RCC 7860 (cell line): ENCODE results near the gene CHRNA7.

Experiments used
- DNase-seq: peaks from one replicate; pipeline ENCODE4 v3.0.0-alpha.2; 2015; ENCODE audit warnings: low spot score
- FAIRE-seq: peaks from 2 replicates; lab custom pipeline; 2012; peaks lifted over from hg19 to GRCh38; lab: Jason Lieb, UNC

The CHRNA7 gene

GRCh38 chr15:32029862-32030781, at the start of gene CHRNA7:
Gene CHRNA7 (plus strand): TSS chr15:32030515. CDS start chr15:32030595, 80 bp downstream.
- FAIRE-seq (no peak), DNase-seq (no peak)

- DNase-seq (no peak), FAIRE-seq (no peak)
These were observed 44.7 kb upstream of the CHRNA7 start for GRCh38 chr15:31985607-31986006.

- no peak for FAIRE-seq
- DNase-seq = no peak
These were observed 37.3 kb upstream of the CHRNA7 start for GRCh38 chr15:31993062-31993461.

- DNase-seq (no peak), FAIRE-seq (no peak)
These were observed 32.6 kb upstream of the CHRNA7 start for GRCh38 chr15:31997711-31998110.

GRCh38 chr15:32003558-32003957, 26.8 kb upstream of the CHRNA7 start:
- FAIRE-seq (no peak), DNase-seq (no peak)

DNA sequence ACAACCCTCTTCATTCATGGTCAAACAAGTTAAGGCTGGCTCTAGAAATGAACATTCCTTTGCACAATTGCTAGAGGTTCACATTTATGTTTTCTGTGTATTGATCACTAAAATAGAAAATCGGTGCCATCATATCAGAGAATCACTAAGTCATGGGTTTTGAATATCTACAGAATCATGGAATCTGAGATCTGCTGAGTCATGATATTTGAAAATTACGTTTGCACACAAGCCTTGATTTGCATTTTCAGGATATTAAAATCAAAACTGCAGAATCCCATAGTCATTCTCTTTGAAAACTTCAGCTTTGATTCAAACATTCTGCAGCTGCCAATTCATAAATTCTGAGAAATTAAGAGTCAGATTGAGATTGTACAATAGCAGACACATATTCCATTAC, 26.1 kb upstream of the CHRNA7 start:
- FAIRE-seq = no peak

GRCh38 chr15:32007355-32007960, 22.9 kb upstream of the CHRNA7 start:
- DNase-seq (no peak), FAIRE-seq (no peak)

More for the DNA sequence above, 26.1 kb upstream of the CHRNA7 start:
- DNase-seq = no peak

- FAIRE-seq (no peak), DNase-seq (no peak)
These were observed 15.4 kb upstream of the CHRNA7 start for GRCh38 chr15:32014953-32015352.

- no peak for FAIRE-seq
- DNase-seq = no peak
These were observed 10.2 kb upstream of the CHRNA7 start for GRCh38 chr15:32020156-32020555.

DNA sequence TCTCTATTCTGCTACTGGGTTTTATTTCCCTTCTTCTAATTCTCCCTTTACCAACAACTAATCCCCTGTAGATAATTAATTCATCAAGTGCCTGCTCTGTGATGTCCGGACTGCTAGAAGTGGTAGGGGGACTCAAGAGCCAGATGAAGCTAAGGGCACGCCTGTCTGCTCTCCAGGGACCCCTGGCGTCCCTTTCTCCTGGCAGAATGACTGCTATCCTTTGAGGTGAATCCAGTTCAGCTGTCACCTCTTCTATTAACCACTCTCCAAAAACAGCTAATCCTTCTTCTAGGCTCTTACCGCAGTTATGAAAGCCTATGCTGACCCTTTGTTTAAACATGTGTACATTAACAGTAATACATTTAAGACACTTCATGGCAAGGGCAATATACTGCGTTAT, 1.4 kb upstream of the CHRNA7 start:
- no peak for DNase-seq
- no peak for FAIRE-seq

DNA sequence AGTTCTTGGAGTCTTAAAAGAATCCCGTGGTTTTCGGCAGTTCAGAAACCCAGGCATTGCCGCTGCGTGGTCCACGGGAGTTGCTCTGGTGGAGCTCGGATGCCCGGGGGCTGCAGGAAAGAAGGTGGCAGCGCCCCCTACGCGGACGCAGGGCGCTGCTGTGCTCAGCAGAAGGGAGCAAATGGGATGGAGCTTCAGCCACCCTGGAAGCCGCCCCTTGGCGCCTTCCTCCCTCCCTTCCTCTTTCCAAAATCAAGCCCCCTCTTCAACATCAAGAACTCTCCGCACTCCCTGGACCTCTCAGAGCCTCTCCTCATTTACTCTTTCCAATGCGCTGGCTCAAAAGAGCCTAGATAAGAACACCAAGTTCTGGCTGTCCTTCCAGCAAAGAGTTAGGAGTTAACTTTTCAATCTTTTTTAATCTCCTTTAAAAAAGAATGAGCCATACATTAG, 880 bp upstream of the CHRNA7 start:
- FAIRE-seq = no peak

DNA sequence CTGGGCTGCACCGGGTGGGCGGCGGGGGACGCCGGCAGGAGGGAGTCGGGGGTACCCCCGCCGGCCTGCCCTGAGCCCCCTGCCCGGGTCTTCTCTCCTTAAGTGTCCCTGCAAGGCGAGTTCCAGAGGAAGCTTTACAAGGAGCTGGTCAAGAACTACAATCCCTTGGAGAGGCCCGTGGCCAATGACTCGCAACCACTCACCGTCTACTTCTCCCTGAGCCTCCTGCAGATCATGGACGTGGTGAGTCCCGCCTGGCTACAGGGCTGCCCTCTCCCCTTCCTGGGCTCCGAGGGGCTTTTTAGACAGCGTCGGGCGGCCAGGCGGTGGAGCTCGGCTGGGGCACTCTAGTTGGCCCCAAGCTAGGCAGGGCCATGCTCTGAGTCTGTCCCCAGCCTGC, 480 bp downstream of the CHRNA7 start:
- DNase-seq = no peak
- FAIRE-seq = no peak

More for the DNA sequence above, 880 bp upstream of the CHRNA7 start:
- DNase-seq = no peak

DNA sequence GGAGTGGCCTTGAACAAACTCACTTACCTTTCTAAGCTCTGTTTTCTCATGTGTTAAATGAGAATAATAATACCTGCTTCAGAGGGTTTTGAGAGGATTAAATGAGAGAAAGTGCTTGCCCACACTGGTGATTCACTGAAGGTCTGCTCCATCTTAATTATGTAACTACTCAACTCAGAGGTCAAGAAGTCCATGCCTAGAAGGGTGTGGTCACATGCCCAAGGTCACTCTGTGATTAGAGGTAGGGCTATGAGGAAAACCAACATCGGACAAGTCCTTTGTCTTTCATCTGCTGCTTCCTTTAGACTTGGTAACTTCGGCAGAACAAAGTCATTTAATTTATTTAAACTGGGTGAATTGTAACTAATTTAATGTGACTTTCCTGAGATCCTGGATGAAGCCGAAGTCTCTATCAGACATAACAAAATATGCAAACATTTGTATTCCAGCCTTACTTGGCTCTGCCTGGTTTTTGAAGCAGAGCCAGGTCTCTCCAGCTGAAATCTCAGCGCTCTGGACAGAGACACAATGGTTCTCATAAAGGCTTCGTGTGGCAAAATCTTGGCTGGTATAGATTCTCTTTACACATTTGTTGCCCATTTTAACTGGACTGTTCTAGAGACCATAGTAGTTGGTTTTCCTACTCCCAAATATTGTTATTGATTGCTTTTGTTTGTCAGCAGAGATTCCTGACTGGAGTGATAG, 3.0 kb downstream of the CHRNA7 start:
- DNase-seq = no peak
- FAIRE-seq = no peak

GRCh38 chr15:32034106-32034505, 3.8 kb downstream of the CHRNA7 start:
- DNase-seq (no peak), FAIRE-seq (no peak)

DNA sequence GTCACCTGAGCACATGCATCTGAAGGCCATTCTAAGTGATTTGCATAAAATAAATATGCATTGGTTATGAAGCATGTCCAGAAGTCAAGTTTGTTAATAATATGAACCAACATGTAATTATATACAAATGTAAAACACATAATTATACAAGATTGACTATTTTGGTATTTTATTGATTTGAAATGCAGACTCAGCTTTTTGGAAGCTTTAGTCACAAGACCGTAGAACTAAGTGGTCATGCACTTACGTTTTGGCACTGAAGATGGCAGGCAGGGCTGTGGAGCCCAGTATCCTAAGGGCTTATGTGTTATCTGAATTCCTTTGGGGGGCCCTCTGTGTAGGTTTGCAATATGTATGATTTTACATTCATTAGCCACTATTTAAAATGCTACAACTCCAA, 5.0 kb downstream of the CHRNA7 start:
- no peak for DNase-seq
- FAIRE-seq = no peak

GRCh38 chr15:32036971-32037370, 6.7 kb downstream of the CHRNA7 start:
- DNase-seq = no peak
- FAIRE-seq = no peak

DNA sequence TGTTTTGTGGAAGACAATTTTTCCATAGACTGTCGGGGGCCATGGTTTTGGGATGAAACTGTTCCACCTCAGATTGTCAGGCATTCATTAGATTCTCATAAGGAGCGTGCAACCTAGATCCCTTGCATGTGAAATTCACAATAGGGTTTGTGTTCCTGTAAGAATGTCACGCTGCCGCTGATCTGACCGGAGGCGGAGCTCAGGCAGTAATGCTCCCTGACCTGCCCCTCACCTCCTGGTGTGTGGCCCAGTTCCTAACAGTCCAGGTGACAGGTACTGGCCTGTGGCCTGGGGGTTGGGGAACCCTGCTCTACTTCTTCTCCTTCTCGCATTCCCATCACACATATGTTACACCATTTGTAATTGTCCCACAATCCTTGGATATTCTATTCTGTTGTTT, 11.0 kb downstream of the CHRNA7 start:
- no peak for FAIRE-seq
- DNase-seq = no peak

DNA sequence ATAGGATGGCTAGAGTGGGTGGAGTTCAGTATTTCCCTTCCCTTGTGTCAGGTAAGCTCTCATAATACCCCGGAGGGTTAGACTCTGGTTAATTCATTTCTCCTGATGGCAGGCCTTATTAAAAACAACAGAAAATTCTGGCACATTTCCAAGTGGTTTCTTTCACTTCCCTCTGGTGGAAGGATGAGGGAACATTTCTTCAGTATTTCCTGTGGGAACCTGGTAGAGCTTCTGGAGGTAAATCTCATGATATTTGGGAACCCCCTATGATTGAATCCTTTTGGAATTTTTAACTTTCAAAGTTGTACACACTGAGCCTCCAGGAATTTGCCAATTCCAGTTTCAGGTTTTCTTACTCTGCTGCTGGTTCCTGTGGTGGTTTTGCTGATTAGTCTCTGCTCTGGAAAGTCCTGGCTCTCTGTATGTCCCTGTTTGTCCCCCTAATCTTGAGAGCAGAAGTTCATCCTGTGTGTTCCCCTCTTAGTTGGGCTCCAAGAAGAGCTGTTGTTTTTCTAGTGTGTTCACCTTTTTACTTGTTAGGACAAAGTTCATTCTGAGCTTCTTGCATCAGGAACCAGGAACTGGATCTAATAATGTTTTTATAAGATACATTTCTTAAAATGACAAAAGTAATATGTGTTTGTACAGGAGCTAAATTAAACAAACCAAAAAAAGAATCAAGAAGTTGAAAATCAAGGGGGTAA, 12.1 kb downstream of the CHRNA7 start:
- no peak for FAIRE-seq
- DNase-seq = no peak

DNA sequence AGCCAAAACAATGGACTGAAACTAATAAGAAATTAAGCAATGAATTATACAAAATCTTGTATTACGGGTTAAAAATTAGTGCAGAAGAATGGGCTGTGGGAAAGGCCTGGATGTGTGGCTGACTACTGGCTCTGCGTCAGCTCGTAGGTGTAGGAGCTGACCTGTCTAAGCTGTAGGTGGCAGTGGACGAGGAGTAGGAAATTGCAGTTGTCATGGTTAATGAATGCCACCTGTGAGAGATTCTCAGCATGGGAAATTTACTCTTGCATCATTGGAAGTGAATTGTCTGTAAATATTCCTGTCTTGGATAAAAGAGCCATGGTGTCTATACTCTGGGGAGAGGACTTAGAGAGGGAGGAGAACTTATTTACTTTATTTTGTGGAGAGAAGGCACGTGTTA, 23.4 kb downstream of the CHRNA7 start:
- FAIRE-seq (no peak), DNase-seq (no peak)

GRCh38 chr15:32057876-32058425, 27.6 kb downstream of the CHRNA7 start:
- DNase-seq = no peak
- FAIRE-seq = no peak

GRCh38 chr15:32060706-32061105, 30.4 kb downstream of the CHRNA7 start:
- no peak for DNase-seq
- no peak for FAIRE-seq
